AG20443 (cell line): Measurements from ENCODE around the gene CTNNA3.

Experiments
- DNase-seq: peaks from one replicate; pipeline ENCODE4 v3.0.0; 2012; ENCODE audit warnings: low spot score, mixed read lengths

The CTNNA3 gene

DNA sequence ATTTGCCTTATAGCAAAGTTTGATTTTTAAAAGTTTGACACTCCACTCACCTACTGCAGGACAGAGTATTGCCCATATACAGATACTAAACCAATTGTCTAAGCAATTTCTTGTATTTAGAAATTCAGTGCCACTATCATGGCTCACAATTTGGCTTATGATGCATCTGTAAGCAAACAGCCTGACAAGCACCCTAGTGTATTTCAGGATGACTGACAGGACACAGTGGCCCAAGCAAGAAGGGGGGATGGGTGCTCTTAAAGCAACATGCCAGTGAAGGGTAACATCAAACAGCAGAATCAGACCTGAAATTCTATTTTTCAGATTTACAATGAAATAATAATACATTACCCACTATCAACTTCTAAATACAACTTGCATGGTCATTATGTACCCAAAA is 30.5 kb downstream of the CTNNA3 start:
- no peak for DNase-seq

- DNase-seq, result no peak
Observed at GRCh38 chr10:67664942-67665341, 31.1 kb downstream of the CTNNA3 start.

DNA sequence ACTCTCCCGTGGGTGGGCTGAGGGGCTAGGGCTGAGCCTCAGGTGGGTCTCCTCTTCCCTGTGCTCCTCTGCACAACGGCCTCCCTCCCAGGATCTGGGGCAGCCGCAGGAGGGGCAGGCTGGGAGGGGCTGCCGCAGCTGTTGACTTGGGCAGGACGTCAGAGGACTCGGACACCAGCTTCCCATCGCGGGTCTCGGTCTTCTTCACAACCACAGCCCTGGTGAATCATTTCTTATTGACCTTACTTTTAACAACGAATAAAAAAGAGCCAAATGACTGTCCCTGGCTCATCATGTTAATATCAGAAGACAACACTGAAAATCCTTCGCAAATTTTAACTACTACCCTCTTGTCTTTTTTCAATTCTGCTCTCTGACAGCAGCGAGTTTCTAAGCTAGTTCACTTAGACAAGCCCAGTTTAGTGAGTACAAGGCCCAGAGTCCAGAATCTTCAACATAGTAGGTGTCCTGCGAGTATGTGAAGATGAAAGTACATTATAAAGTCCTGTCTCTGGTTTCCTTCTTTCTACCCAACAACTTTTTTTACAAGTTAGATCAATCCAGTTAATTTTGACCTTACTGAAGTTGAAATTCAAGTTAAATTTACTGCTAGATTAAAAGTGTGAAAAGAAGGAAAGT is 32.4 kb downstream of the CTNNA3 start:
- no peak for DNase-seq

- DNase-seq, result no peak
Observed at GRCh38 chr10:67662415-67662814, 33.6 kb downstream of the CTNNA3 start.

DNA sequence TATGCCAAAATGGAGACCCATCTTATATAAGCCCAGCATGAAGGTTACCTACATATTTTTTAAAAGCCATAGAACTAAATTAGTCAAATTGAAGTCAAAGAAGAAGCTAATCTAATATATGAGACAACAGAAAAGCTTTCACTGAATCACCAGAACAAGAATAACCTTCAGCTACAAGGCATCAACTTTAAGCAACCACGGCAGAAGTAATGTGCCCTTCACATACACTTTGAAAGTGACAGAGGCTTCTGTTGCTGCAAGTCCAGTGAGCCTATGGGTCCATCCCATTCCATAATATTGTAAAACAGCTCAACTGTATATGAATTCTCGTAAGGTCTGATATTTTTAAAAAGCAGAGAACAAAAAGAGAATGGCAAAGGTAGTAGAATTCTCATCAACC is 36.5 kb downstream of the CTNNA3 start:
- no peak for DNase-seq

DNA sequence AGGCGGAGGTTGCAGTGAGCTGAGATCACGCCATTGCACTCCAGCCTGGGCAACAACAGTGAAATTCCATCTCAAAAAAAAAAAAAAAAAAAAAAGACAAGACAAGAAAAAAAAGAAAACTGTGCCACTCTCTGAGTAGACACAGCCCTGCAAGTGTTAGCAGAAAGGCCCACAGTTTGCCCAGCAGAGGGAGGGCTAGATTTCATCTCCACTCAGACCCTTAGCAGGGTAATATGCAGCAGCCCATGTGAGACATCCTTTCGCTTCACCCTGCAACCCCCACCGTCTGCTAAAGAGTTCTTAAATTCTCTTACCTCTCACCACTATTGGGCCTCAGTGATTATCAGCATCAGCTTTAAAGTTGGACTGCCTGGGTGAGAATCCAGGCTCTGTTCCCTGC is 38.2 kb downstream of the CTNNA3 start:
- DNase-seq, result no peak

DNA sequence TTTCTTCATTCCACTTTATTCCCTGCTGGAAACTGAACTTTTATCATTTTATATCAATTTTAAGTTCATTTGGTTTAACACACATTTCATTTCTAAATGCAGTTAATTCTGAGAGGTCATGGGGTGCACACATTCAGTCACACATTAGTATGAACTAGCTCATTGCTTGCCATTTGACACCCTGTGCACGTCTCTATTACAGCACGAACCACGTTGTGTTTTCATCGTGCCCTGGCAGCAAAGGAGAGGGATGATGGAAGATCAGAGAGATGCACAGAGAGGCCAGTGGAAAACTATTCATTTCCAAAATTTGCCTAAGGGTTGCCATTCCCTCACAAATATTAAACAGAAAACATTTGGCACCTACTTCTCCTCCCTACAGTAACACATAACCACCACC is 45.4 kb downstream of the CTNNA3 start:
- DNase-seq, result no peak

GRCh38 chr10:67648613-67649229 is 47.3 kb downstream of the CTNNA3 start:
- DNase-seq, result no peak

DNA sequence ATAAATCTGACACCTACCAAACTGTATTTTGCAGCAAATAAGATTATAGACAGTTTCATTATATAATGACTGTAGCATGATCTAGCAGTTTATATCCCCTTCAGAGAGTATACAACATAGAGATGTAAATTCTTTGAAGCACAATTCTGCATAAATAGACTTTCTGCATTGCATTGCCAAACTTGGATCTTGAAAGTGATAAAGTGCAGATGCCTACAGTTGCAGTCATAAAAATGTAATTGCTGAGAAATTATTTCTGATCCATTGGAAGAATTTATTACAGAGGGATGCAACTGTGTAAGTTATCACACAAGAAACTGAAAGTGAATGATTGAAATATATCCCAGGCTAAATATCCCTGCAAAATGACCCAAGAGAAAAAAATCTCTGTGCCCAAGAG is 65.1 kb downstream of the CTNNA3 start:
- no peak for DNase-seq

DNA sequence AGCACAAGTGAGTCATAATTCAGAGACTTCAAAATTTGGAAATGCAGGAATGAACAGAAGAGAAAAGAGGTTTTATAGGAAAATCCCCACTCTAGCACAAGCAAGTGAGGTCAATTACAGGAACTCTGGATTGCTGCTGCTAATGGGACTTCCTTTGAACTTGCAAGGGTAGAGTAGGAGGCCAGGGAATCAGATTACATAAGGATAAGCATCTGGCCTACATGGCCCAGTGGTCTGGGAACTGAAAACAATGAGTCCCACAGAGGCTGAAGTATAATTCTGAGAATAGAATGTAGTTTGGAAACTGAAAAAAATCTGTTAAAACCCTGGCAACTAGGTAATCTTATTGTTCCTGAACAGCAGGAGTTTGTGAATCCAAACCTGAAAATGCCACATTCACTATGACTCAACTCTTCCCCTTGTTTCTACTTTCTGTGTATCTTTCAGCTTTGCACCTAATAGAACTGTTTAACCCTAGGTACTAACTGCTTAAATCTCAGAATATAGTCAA is 66.5 kb downstream of the CTNNA3 start:
- no peak for DNase-seq

GRCh38 chr10:67622984-67623383 is 73.0 kb downstream of the CTNNA3 start:
- no peak for DNase-seq

DNA sequence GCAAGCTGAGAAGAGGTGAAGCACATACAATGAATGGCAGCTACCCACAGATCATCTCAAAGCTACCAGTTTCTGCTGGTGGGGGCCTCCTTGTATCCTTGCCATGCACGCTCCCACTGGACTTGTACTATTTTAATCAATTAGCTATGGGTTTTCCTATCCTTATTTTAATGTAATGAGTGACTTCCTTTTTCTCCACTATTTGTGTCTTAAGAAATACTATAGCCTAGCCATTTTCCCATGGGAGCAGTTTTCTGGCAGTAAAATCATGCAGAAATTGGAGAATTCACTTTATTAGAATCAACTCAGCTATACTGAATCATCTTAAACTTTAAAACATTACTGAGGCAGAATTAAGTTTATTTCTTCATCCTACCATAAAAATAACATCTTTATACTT is 73.5 kb downstream of the CTNNA3 start:
- no peak for DNase-seq

GRCh38 chr10:67621834-67622233 is 74.2 kb downstream of the CTNNA3 start:
- DNase-seq, result no peak

- DNase-seq, result no peak
Observed at GRCh38 chr10:67618116-67618515, 77.9 kb downstream of the CTNNA3 start.

GRCh38 chr10:67612577-67613537 is 83.1 kb downstream of the CTNNA3 start:
- no peak for DNase-seq

DNA sequence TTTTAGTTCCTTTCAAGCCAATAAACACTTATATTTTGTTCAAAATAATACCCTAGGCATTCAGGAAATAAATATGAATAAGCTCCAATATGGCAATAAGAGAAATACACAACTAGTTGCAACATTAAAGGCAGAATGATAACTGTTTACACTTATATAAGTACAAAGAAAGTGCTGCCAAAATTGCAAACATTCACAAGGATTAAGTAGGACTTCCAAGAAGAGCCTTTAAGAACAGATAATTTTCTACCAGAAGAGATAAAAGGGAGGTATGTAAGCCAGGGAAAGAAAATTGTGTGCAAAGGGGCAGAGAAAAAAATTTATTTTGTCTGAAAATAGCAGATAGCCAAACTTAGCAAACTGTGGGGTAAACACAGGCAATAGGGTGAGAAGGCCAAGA is 83.8 kb downstream of the CTNNA3 start:
- no peak for DNase-seq

- no peak for DNase-seq
Observed at GRCh38 chr10:67609996-67610793, 85.8 kb downstream of the CTNNA3 start.

DNA sequence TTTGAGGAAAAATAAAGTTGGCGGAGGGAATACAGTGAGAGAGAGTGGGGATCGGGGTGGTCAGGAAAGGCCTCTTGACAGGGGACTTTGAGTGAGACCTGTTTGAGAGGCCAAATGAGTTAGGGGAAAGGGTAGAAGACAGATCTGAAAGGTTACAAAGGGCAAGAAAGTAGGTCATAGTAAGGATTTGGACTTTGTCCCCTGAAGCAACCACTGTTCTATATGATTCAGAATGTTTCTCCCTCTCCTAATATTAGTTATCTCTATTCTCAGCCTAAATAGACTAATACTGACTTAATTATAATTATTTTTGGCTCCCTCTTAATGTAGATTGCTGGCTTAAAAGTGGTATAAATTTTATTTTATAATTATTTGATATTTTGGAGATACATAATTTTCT is 88.0 kb downstream of the CTNNA3 start:
- no peak for DNase-seq

GRCh38 chr10:67607472-67607871 is 88.5 kb downstream of the CTNNA3 start:
- DNase-seq, result no peak

DNA sequence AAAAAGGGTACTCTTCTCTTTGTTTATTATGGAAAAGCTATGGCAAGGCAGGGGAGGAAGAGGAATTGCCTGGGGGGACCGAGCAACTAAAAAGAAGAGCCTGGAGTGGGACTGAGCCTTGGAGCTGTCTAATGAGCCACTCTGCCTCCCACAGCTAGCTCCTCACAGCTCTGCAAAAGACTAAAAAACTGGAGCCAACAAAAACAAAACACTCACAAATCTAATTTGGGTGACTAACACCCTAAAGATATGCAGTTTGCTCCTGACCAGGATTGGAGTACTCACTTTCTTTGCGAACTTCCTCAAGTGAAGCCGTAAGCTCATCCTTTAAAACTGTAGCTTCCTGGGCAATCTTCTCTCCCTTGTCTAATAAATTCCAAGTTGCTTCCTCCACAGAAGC is 89.4 kb downstream of the CTNNA3 start:
- peak; percentile 7 for DNase-seq

DNA sequence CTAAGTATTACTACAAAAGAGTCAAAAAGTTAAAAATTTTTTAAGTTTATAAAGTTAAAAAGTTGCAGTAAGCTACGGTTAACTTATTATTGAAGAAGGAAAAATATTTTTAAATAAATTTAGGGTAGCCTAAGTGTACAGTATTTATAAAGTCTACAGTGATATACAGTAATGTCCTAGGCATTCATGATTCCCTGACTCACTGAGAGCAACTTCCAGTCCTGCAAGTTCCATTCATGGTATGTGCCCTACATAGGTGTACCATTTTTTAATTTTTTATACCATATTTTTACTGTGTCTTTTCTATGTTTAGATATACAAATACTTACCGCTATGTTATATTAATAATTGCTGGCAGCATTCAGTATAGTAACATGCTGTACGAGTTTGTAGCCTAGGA is 92.3 kb downstream of the CTNNA3 start:
- no peak for DNase-seq

DNA sequence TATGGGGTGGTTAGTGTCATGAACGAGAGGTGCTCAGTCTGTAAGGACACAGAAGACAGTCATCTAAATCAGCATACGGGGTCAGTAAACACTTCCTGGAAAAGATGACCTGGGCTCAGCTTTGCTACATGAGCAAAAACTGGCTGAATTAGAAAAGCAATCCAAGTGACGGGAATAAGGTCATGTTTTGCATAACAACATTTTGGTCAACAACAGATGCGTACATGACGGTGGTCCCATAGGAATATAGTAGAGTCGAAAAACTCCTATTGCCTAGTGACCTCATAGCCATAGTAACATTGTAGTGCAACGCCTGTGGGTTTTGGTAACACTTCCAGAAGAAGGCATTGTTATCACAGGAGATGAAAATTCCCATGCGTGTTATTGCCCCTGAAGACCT is 92.9 kb downstream of the CTNNA3 start:
- DNase-seq, result no peak
